ENCODE data around the gene PPP1R14B.
A peak's percentile ranks its signal among the peaks of the same experiment; 100 is the strongest.

PPP1R14B gene

GRCh38 chr11:64237484-64237951, 9.2 kb downstream of the PPP1R14B start:
- Mint-ChIP-seq H3K4me1 (ENCODE audit: low read depth) (peaks cover 29% of the 10 kb centered on the region), H3K9me3 (ENCODE audit: low read depth) (no peaks in the 10 kb centered on the region), H3K27me3 (no peaks in the 10 kb centered on the region), H3K27ac (no peak overlapping the region), H3K36me3 (no peaks in the 10 kb centered on the region), H3K4me3 (no peak overlapping the region)

DNA sequence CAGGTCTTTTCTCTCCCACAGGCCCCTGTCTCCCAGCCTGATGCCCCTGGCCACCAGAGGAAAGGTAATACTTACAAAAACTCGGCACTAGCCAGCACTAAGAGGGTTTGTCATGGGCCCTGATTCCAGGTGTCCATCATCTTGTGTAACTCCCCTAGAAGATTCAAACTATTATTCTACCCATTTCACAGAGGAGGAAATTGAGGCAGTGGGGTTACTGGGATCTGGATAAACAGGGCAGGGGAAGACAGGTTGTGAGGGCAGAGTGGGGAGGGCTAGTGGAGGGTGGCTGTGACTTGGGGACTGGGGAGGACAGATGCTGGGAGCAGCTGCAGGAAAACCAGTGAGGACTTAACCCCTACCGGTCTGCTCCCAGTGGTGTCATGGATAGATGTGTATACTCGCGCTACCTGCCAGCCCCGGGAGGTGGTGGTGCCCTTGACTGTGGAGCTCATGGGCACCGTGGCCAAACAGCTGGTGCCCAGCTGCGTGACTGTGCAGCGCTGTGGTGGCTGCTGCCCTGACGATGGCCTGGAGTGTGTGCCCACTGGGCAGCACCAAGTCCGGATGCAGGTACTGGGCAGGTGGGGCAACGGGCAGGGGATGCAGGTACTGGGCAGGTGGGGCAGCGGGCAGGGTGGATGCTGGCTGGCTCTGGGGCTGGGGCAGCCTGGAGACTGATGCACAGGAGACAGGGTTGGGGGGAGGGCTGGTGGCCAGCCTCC, 11.1 kb downstream of the PPP1R14B start:
- Mint-ChIP-seq H3K27ac (peak overlapping the region; percentile 84), H3K4me3 (peak overlapping the region; percentile 87)

GRCh38 chr11:64234647-64235379, 11.9 kb downstream of the PPP1R14B start:
- Mint-ChIP-seq H3K4me1 (ENCODE audit: low read depth) (peaks cover 35% of the 10 kb centered on the region), H3K27me3 (no peaks in the 10 kb centered on the region), H3K4me3 (peak overlapping the region; percentile 87), H3K9me3 (ENCODE audit: low read depth) (no peaks in the 10 kb centered on the region), H3K27ac (no peak overlapping the region), H3K36me3 (no peaks in the 10 kb centered on the region)

More for the DNA sequence above, 11.1 kb downstream of the PPP1R14B start:
- no peaks in the 10 kb centered on the region for H3K36me3 Mint-ChIP-seq
- H3K27me3 Mint-ChIP-seq: no peaks in the 10 kb centered on the region
- peaks cover 39% of the 10 kb centered on the region for H3K4me1 Mint-ChIP-seq (ENCODE audit: low read depth)
- no peaks in the 10 kb centered on the region for H3K9me3 Mint-ChIP-seq (ENCODE audit: low read depth)

DNA sequence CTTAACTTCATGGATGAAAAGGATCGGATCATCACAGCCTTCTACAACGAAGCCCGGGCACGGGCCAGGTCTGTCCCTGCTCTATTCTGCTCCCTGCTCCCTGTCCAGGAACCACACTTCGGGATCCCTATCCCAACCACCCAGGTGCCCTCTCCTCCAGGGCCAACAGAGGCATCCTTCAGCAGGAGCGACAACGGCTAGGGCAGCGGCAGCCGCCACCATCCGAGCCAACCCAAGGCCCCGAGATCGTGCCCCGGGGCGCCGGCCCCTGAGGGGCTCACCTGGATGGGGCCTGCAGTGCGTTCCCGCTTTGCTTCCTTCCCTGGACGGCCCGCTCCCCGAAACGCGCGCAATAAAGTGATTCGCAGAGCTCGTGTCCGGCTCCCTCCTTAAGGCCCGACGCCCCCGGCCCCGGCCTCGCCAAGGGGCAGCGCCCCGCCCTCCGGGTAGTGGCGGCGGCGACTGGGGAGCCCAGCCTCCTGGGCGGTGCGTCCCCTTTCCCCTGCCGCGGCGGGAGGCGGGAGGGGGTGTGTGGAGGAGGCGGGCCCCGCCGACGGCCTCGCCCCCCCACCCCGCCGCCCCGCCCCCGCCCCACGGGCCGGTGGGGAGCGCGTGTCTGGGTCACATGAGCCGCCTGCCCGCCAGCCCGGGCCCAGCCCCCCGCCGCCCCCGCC, 12.7 kb downstream of the PPP1R14B start, which contains the start of gene VEGFB:
VEGFB (plus strand) TSS at position 672 of the 674 bp plus-strand sequence. CDS start 250 bp downstream, outside the sequence.
- Mint-ChIP-seq H3K36me3 (no peaks in the 10 kb centered on the region), H3K27me3 (no peaks in the 10 kb centered on the region)

DNA sequence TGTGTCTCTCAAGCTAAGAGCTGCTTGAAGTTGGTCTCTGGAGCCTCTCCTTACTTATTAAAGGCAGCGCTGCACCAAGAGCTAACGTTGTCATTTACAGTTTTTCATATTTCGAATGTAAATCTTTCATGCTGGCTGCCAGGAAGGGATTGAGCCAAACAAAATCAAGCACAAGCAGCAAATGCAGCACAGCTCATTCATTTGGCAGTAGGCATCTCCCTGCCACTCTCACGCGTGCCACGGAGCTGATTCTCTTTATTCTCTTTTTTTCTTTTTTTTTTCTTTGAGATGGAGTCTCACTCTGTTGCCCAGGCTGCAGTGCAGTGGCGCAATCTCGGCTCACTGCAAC, 13.8 kb downstream of the PPP1R14B start:
- Mint-ChIP-seq H3K27me3 (no peaks in the 10 kb centered on the region), H3K27ac (peak overlapping the region; percentile 54), H3K4me3 (peak overlapping the region; percentile 76), H3K4me1 (ENCODE audit: low read depth) (peaks cover 37% of the 10 kb centered on the region), H3K9me3 (ENCODE audit: low read depth) (no peaks in the 10 kb centered on the region), H3K36me3 (no peaks in the 10 kb centered on the region)

More for the DNA sequence above, 12.7 kb downstream of the PPP1R14B start, which contains the start of gene VEGFB:
- Mint-ChIP-seq H3K9me3 (ENCODE audit: low read depth) (no peaks in the 10 kb centered on the region), H3K4me1 (ENCODE audit: low read depth) (peaks cover 38% of the 10 kb centered on the region), H3K4me3 (peak within 1 kb of the TSS; percentile 87), H3K27ac (peak within 1 kb of the TSS; percentile 84)

DNA sequence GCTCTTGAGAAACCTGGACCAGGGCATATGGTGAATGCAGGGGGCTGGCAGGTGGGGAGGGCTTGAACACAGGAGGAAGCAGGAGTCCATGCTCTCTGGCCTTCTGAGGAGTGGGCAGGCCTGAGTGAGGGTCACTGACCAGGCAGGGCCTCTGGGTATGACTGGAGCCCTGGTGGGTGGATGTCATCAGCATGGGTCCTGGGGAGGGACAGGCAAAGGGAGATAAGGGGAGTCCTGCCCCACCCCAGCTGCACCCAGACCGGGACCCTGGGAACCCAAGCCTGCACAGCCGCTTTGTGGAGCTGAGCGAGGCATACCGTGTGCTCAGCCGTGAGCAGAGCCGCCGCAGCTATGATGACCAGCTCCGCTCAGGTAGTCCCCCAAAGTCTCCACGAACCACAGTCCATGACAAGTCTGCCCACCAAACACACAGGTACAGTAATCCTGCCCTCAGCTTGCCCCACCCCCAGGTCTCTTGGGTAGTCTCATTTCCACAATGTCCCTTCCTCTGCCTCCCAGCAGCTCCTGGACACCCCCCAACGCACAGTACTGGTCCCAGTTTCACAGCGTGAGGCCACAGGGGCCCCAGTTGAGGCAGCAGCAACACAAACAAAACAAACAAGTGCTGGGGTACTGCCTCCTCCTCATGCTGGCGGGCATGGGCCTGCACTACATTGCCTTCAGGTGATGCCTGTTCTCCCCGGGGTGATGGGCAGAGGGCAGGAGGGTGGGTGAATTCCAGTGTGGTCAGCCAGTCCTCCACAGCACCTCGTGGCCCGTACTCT, 14.4 kb downstream of the PPP1R14B start:
- Mint-ChIP-seq H3K27me3 (no peaks in the 10 kb centered on the region), H3K4me3 (peak overlapping the region; percentile 80), H3K9me3 (ENCODE audit: low read depth) (no peaks in the 10 kb centered on the region), H3K27ac (peak overlapping the region; percentile 54), H3K4me1 (ENCODE audit: low read depth) (peaks cover 41% of the 10 kb centered on the region), H3K36me3 (no peaks in the 10 kb centered on the region)

GRCh38 chr11:64231546-64231945, 15.2 kb downstream of the PPP1R14B start:
- no peaks in the 10 kb centered on the region for H3K27me3 Mint-ChIP-seq
- H3K4me3 Mint-ChIP-seq: peak overlapping the region; percentile 80
- H3K36me3 Mint-ChIP-seq: no peaks in the 10 kb centered on the region
- H3K4me1 Mint-ChIP-seq (ENCODE audit: low read depth): peaks cover 44% of the 10 kb centered on the region
- H3K27ac Mint-ChIP-seq: no peak overlapping the region
- H3K9me3 Mint-ChIP-seq (ENCODE audit: low read depth): no peaks in the 10 kb centered on the region

- H3K36me3 Mint-ChIP-seq: no peaks in the 10 kb centered on the region
- H3K27me3 Mint-ChIP-seq: no peaks in the 10 kb centered on the region
- H3K9me3 Mint-ChIP-seq (ENCODE audit: low read depth): no peaks in the 10 kb centered on the region
- H3K27ac Mint-ChIP-seq: peak overlapping the region; percentile 84
- peaks cover 44% of the 10 kb centered on the region for H3K4me1 Mint-ChIP-seq (ENCODE audit: low read depth)
- peak overlapping the region; percentile 80 for H3K4me3 Mint-ChIP-seq
Measured at GRCh38 chr11:64230985-64231365, 15.8 kb downstream of the PPP1R14B start.

DNA sequence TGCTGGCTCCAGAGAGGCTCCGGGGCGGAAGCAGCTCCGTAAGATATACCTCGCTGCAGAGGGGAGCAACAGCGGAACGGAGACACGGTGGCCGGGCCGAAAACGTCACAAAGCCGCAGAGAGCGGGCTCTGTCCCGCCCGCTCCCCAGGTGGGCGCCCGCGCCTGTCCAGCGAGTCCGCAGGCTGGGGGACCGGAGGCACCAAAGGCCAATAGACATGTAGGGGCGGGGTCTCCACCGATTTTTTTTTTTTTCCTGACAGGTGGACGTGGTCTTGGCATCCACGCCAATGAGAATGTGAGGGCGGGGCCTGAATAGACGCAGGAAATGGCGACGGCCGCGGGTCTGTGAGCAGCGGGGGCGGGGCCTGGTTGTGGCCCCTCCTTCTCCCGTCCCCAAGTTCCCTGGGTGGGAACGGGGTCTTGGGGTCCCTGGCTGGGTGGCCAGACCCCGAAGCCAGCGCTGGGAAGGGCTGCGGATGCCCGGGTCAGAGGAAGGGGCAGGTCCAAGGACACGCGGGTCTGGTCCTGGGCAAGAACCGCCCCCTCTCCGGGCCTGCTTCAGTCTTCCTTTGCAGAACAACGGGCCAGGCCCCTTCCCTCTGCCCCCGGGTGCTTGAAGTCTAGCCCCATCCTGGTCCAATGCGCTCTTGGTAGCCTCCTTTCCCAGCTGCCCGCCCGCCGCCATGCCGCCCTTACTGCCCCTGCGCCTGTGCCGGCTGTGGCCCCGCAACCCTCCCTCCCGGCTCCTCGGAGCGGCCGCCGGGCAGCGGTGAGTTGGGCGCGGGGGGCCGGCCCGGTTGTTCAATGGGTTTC, 16.4 kb downstream of the PPP1R14B start, which contains the start of gene DNAJC4:
DNAJC4 (plus strand) TSS at position 378 of the 814 bp plus-strand sequence; CDS start at position 685, 307 bp downstream.
- no peaks in the 10 kb centered on the region for H3K9me3 Mint-ChIP-seq (ENCODE audit: low read depth)
- H3K27me3 Mint-ChIP-seq: no peaks in the 10 kb centered on the region
- H3K27ac Mint-ChIP-seq: peak within 1 kb of the TSS; percentile 84
- no peaks in the 10 kb centered on the region for H3K36me3 Mint-ChIP-seq
- peaks cover 42% of the 10 kb centered on the region for H3K4me1 Mint-ChIP-seq (ENCODE audit: low read depth)
- peak within 1 kb of the TSS; percentile 80 for H3K4me3 Mint-ChIP-seq

DNA sequence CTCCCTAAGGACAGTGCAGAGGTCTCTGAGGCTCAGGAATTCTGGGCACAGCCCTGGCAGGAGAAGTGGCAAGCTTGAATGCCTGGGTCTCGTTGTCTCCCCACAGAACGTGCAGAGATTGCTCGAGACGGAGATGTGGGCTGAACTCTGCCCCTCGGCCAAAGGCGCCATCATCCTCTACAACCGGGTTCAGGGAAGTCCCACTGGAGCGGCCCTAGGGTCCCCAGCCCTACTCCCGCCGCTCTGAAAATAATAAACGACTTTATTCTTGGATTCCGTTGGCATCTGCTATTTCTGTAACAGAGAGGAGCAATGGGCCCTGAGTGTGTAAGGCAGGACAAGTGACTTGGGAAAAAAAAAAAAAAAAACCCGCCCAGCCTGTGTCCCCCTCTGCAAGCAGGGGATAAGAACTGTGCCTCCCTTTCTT, 17.0 kb downstream of the PPP1R14B start:
- no peaks in the 10 kb centered on the region for H3K36me3 Mint-ChIP-seq
- H3K27ac Mint-ChIP-seq: peak overlapping the region; percentile 75
- peak overlapping the region; percentile 80 for H3K4me3 Mint-ChIP-seq
- peaks cover 42% of the 10 kb centered on the region for H3K4me1 Mint-ChIP-seq (ENCODE audit: low read depth)
- no peaks in the 10 kb centered on the region for H3K27me3 Mint-ChIP-seq
- no peaks in the 10 kb centered on the region for H3K9me3 Mint-ChIP-seq (ENCODE audit: low read depth)

- Mint-ChIP-seq H3K4me1 (ENCODE audit: low read depth) (peaks cover 42% of the 10 kb centered on the region), H3K9me3 (ENCODE audit: low read depth) (no peaks in the 10 kb centered on the region), H3K4me3 (peak overlapping the region; percentile 88), H3K27ac (peak overlapping the region; percentile 46), H3K27me3 (no peaks in the 10 kb centered on the region), H3K36me3 (no peaks in the 10 kb centered on the region)
Measured at GRCh38 chr11:64229090-64229743, 17.5 kb downstream of the PPP1R14B start.

- Mint-ChIP-seq H3K4me3 (peak overlapping the region; percentile 88), H3K27ac (peak overlapping the region; percentile 69), H3K27me3 (no peaks in the 10 kb centered on the region), H3K36me3 (no peaks in the 10 kb centered on the region), H3K4me1 (ENCODE audit: low read depth) (peaks cover 32% of the 10 kb centered on the region), H3K9me3 (ENCODE audit: low read depth) (no peaks in the 10 kb centered on the region)
Measured at GRCh38 chr11:64227405-64227956, 19.3 kb downstream of the PPP1R14B start.

GRCh38 chr11:64226507-64227051, 20.2 kb downstream of the PPP1R14B start:
- Mint-ChIP-seq H3K4me1 (ENCODE audit: low read depth) (peaks cover 24% of the 10 kb centered on the region), H3K27ac (peak overlapping the region; percentile 69), H3K4me3 (peak overlapping the region; percentile 88), H3K27me3 (no peaks in the 10 kb centered on the region), H3K9me3 (ENCODE audit: low read depth) (no peaks in the 10 kb centered on the region), H3K36me3 (no peaks in the 10 kb centered on the region)

All from activated naive CD8-positive, alpha-beta T cell (primary cell).